ENCODE results near the gene HCN4.

The HCN4 gene

DNA sequence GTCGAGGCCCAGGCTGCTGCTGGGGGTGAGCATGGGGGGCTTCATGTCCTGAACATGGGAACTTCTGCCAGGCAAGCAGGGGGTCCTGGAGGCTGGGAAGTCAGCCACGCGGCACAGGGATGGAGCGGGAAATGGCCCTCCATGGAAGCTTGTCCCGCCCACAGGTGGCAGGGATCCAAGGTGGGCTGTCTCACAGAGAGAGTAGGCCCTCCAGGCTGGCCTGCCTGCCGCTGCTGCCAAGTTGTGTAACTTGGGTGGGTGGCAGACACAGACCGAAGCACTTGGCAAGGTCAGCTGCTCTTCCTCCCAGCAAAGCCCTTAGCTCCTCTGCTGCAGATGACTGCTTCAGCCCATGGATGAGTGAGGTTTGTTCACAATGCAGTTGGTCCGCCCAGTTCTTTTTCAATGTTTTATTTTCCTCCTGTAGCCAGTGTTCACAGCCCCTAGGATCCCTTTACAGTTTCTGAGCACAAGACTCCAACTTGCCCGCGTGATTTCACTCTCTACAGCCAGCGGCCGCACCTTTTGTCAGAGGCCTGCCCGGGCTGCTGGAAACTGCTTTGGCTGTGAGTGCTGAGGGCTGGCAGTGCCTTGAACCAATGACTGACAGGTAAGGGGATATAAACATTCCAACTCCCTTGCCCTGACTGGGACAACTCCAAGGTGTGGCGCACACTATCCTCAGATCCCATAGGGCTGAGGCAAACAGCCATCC lies 26.7 kb downstream of the HCN4 start:
- Mint-ChIP-seq H3K4me3 (no peak overlapping the region), H3K27ac (no peak overlapping the region), H3K9me3 (no peaks in the 10 kb centered on the region), H3K27me3 (ENCODE audit: low read depth, poor library complexity) (peaks cover 8% of the 10 kb centered on the region), H3K36me3 (ENCODE audit: low read depth) (no peaks in the 10 kb centered on the region), H3K4me1 (no peaks in the 10 kb centered on the region)
- TF ChIP-seq, protein P1, sequence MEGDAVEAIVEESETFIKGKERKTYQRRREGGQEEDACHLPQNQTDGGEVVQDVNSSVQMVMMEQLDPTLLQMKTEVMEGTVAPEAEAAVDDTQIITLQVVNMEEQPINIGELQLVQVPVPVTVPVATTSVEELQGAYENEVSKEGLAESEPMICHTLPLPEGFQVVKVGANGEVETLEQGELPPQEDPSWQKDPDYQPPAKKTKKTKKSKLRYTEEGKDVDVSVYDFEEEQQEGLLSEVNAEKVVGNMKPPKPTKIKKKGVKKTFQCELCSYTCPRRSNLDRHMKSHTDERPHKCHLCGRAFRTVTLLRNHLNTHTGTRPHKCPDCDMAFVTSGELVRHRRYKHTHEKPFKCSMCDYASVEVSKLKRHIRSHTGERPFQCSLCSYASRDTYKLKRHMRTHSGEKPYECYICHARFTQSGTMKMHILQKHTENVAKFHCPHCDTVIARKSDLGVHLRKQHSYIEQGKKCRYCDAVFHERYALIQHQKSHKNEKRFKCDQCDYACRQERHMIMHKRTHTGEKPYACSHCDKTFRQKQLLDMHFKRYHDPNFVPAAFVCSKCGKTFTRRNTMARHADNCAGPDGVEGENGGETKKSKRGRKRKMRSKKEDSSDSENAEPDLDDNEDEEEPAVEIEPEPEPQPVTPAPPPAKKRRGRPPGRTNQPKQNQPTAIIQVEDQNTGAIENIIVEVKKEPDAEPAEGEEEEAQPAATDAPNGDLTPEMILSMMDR (IDR thresholded peaks at IDR 0.05): no peak
- no peak for DNase-seq

DNA sequence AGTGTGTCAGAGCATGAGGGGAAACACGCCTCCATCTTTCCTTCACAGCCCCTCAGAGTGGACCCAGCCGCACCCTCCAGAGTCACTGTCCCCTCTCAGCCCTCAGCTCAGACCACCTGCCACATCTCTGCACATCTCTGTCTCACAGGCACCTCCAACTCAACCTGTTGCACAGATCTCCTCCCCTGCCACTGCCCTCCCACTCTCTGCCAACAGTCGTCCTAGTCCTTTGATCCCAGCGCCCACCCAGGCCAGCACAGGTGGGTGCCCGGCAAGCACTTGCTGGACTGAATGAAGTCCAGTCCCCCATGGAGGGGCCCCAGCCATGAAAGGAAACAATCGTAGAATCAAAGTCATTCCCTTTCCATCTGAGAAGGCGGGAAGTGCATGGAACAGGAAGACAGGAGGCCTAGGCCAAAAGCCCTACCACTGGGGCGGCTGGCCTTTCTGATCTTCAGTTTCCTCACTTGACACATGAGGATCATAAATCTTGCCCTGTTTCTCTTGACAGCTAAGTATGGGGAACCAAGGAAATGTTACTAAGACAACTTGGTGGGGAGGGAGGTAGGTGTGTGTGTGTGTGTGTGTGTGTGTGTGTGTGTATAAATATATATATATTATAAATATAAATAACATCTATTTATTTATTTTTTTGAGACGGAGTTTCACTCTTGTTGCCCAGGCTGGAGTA lies 28.1 kb downstream of the HCN4 start:
- Mint-ChIP-seq H3K4me1 (no peaks in the 10 kb centered on the region), H3K9me3 (no peaks in the 10 kb centered on the region), H3K4me3 (no peak overlapping the region), H3K36me3 (ENCODE audit: low read depth) (no peaks in the 10 kb centered on the region), H3K27ac (no peak overlapping the region), H3K27me3 (ENCODE audit: low read depth, poor library complexity) (peaks cover 5% of the 10 kb centered on the region)
- TF ChIP-seq, protein P1 (IDR thresholded peaks at IDR 0.05): no peak
- no peak for DNase-seq

DNA sequence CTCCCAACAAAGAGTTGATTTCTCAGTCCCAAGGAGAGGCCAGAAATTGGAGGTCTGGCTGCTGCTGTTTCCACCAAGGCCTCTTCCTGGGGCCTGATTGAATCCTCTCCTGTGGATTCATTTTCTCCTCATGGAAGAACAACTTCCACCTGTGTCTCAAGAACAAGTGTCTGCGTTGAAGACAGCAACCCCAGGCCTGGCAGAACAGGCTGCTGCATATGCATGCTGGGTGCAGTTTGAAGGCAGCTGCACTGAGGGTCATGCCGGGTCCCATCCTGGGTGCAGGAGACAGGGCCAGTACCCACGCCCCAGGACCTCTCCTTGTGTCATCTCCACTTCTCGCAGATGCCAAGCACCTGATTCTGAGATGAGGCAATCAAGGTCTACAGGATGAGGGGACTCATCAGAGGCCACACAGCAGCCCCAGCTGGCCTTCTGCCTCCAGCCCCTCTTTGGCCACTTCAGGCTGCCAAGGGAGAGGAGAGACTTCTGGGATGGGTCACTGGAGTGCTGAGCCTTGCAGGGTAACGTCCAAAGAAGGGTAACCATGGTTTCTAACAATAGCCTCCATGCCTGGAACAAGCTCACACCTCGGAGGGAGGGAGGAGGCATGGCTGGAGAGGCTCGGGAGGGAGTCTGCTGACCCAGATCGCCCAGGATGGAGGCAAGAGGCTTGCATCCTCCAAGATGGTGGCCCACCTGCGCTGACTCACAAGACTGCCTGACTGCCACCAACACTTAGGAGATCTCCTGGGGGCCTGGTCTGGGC lies 30.0 kb downstream of the HCN4 start:
- H3K27me3 Mint-ChIP-seq (ENCODE audit: low read depth, poor library complexity): peaks cover 5% of the 10 kb centered on the region
- no peak for DNase-seq
- no peak overlapping the region for H3K27ac Mint-ChIP-seq
- TF ChIP-seq, protein P1 (IDR thresholded peaks at IDR 0.05): no peak
- H3K4me1 Mint-ChIP-seq: no peaks in the 10 kb centered on the region
- no peaks in the 10 kb centered on the region for H3K9me3 Mint-ChIP-seq
- no peaks in the 10 kb centered on the region for H3K36me3 Mint-ChIP-seq (ENCODE audit: low read depth)
- H3K4me3 Mint-ChIP-seq: no peak overlapping the region

DNA sequence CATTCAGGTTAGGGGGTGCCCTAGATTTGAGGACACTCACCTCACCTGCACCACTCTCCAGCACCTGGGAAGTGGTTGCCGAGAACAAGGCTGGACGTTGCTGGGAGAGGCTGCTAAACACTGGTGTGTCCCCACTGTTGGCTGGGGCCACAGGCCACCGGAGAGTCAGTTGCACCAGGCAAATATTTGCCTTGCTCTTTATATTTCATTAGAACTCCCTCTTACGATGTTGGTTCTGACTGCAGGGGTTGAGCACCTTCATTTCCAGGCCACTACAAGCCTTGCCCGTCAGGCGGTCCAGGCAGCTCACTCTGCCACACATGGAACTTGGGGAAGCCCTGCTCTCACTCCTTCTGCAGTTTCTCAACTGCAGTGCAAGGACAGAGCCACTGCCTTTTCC lies 30.7 kb downstream of the HCN4 start:
- Mint-ChIP-seq H3K27ac (no peak overlapping the region), H3K36me3 (ENCODE audit: low read depth) (no peaks in the 10 kb centered on the region), H3K9me3 (no peaks in the 10 kb centered on the region), H3K4me1 (no peaks in the 10 kb centered on the region), H3K27me3 (ENCODE audit: low read depth, poor library complexity) (peaks cover 5% of the 10 kb centered on the region), H3K4me3 (no peak overlapping the region)
- TF ChIP-seq, protein P1 (IDR thresholded peaks at IDR 0.05): no peak
- no peak for DNase-seq

DNA sequence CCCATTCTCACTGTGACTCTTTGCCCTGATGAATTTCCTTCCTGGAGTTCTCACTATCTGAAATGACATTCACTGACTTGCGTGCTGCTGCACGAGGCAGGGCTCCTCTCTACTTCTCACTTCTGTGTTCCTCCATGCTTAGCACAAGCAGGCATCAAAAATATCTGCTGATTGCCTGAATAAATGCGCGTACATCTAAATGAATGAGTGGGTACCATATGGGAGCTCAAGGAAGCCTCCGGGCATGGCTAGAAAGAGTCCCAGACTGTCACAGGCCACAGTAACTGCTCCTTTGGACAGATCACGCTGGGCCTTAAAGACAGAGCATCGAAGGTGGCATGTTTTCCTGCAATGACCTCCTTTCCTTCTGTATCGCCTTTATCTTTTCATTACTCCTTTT lies 31.6 kb downstream of the HCN4 start:
- Mint-ChIP-seq H3K36me3 (ENCODE audit: low read depth) (no peaks in the 10 kb centered on the region), H3K4me1 (no peaks in the 10 kb centered on the region), H3K27me3 (ENCODE audit: low read depth, poor library complexity) (peaks cover 5% of the 10 kb centered on the region), H3K4me3 (no peak overlapping the region), H3K27ac (no peak overlapping the region), H3K9me3 (no peaks in the 10 kb centered on the region)
- no peak for DNase-seq
- TF ChIP-seq, protein P1 (IDR thresholded peaks at IDR 0.05): no peak

All from nephron progenitor cell (in vitro differentiated cells).